Activated gamma-delta T cell treated with Interleukin-2 at 50 U/mL for 16 hours (primary cell): ENCODE measurements around the gene SEC14L2.
A peak's percentile ranks its signal among the peaks of the same experiment; 100 is the strongest.
"Not testable (repeated sequence)": the region's sequence is repeated elsewhere in the genome, so short reads cannot be mapped to it uniquely, and the experiment has no call there.

Experiments
- DNase-seq: peaks from one replicate; pipeline ENCODE4 v3.0.0-alpha.2; 2020

The SEC14L2 gene

DNA sequence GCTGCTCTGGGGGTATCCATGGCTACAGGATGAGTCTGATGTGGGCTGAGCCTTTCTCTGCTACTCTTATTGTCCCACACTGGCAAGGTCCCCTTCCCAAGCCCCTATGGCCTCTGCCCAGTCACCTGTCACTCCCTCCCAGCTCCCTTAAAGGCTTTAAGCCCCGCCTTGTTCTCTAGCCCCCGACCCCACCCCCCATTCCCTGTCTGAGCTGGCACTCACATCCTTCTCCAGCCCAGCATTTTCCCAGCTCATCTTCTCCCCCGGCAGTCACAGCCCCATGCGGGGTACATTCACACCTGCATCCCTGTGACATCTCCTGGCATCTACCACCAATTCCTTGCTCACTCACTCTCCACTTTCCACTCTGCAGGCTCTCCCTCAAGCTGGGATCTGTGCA is 33.1 kb downstream of the SEC14L2 start:
- no peak for DNase-seq

GRCh38 chr22:30430933-30431332 is 34.1 kb downstream of the SEC14L2 start:
- DNase-seq: no peak

GRCh38 chr22:30432096-30432495 is 35.3 kb downstream of the SEC14L2 start:
- DNase-seq: no peak

DNA sequence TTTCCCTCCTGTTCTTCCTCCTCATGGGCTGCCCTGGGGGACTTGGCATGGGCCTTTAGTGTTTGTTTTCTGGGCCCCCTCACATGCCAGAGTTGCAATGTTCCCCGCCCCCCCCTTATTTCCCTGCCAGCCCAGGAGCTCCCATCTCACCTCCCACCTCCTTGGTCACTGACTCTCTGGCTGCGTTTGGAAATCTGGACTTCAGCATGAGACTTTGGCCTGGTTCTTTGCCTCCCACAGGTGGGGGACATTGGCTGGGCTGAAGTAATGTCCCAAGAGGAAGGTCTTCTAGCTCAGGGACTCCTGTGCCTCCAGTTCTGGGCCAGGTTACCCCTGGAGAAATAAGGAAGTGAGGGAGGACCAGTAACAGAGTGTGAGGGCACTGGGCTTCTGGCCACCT is 35.7 kb downstream of the SEC14L2 start:
- DNase-seq: no peak

GRCh38 chr22:30433227-30433626 is 36.4 kb downstream of the SEC14L2 start:
- DNase-seq: no peak

DNA sequence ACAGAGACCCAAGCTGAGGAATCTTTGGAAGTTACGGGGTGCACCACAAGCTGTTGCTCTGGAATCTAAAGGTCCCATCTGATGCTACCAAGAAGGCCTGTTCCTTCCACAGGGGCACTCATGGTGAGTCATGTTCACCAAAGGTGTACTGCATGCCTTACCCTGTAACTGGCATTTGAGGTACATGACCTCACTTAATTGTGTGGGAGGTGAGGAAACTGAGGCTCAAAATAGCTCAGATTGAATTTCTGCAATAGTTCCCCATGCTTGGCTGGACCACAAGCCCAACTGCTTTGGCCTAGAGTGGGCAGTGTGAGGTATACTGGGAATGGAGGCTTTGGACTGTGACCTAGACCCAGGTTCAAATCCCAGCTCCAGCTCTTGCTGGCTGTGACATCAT is 37.0 kb downstream of the SEC14L2 start:
- no peak for DNase-seq

DNA sequence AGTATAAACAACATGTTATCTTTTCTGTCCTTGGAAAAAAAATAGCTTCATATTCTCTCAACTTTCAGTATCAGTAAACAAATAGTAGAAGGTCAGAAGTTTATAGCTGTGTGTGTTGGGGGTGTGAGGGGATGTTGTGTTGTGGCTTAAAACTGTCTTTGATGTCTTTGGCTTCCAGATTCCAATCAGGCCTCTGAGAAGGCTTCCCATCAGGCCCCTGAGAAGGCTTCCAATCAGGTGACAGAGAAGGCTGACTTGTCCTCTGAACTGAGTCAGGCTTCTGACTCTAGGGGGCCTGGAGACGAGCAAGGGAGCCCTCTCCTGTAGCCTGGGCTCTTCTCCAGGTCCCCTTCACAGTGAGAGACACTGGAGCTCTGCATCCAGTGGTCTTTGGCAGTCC is 38.0 kb downstream of the SEC14L2 start:
- DNase-seq: no peak

DNA sequence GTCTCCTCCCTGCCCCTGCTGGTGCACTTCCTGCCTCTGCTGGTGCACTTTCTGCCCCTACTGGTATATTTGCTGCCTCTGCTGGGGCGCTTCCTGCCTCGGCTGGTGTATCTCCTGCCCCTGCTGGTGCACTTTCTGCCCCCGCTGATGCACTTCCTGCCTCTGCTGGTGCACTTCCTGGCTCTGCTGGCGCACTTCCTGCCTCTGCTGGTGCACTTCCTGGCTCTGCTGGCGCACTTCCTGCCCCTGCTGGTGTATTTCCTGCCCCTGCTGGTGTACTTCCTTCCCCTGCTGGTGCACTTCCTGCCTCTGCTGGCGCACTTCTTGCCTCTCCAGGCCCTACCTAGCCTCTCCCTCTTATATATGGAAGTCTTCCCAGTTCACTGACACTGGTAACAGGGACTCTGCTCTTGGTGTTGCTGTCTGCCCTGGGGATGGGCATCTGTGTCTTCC is 38.9 kb downstream of the SEC14L2 start:
- peak; percentile 85 for DNase-seq

DNA sequence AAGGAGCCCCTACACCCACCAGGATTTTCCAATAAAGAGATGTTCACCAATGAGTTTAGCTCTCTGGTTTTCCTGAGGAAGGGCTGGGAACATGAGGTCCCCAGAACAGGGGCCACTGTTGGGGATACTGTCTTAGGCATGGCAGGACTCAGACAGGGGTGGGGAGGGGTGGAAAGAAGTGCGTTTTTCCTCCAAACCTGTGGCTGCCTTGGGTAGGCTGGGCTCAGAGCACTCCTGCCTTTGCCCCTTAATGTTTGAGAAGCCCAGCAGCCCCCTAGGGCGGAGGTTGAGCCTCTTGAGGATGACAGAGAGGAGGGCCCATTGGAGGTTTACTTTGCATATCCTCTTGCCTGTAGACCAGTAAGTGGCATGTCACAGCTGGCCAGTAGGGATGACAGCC is 39.4 kb downstream of the SEC14L2 start:
- no peak for DNase-seq

DNA sequence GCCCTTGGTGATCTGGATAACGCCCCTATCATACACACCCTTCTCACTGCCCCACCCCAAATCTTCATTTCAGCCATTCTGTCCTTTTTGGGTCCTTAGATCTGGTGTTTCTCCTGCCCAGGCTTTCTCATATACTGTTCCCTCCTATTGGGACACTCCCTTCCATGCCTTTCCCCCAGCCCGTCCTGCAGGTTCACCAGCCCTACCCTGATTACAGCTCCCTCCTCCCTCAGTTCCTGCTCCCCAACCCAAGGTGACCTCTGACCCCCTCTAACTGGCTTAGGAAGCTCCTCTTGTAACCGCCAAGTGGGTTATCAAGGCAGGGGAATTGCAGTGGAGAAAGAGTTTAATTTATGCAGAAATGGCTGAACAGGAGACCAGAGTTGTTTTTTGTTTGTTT is 41.7 kb downstream of the SEC14L2 start:
- DNase-seq: no peak

GRCh38 chr22:30439226-30439625 is 42.4 kb downstream of the SEC14L2 start:
- no peak for DNase-seq

DNA sequence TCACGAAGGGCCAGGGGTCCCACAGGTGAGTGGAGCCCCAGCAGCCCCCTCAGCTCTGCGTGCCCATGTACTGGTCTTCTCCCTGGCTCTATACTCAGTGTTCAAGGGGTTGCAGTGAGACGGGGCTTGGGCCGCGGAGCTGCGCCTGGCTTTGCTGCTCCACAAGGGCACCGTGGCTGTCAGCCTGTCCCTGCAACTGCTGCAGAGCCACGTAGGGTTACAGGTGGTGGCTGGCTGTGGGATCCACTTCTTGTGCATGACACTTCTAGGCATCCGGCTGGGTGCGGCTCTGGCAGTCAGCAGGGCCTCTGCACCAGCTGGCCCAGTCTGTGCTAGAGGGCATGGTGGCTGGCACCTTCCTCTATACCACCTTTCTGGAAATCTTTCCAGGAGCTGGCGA is 43.0 kb downstream of the SEC14L2 start:
- DNase-seq: no peak

- DNase-seq: no peak
Measured at GRCh38 chr22:30441088-30441487, 44.3 kb downstream of the SEC14L2 start.

GRCh38 chr22:30444632-30445437 is 48.0 kb downstream of the SEC14L2 start:
- DNase-seq: peak; percentile 25

DNA sequence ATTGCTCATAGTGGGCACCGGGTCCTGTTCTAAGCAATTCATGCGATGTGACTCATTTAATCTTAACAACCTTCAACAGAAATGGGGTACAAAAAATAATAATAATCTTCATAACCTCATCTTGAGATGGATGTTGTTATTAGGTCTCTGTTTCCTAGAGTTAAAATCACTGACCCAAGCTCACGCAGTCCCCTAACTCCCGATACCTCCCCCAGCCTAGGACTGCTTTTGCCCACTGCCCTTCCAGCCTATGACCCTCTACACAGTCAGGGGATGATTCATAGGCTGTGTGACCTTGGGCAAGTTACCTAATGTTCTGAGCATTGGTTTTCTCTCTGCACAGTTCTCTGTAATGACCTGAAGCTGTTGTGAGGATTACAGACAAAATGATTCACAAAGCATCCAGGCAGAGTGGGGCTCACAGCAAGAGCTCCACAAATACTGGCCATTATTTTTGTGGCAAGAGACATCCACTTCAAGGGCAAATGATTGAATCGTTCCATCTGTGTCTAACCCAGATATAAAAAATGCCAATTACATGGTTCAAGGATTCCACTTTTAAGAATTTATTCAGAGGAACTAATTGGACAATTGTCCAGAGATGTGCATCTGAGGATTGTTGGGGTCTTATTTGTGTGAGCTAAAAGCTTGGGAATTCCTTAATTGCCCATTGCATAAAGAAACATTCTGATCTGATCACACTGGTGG is 48.8 kb downstream of the SEC14L2 start:
- no peak for DNase-seq

- DNase-seq: no peak
Measured at GRCh38 chr22:30447656-30448055, 50.8 kb downstream of the SEC14L2 start.

DNA sequence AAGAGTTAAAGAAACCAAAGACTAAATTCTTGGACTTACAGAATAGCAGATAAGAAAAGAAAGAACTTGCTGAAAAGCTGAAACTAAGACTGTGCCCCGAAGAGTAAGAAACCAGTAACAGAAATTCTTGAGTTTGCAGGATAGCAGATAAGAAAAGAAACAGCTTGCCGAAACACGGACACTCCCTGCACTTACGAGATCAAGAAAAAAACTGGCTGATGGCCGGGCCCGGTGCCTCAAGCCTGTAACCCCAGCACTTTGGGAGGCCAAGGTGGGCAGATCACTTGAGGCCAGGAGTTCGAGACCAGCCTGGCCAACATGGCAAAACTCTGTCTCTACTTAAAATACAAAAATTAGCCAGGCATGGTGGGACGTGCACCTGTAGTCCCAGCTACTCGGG is 54.7 kb downstream of the SEC14L2 start:
- not testable (repeated sequence) for DNase-seq

DNA sequence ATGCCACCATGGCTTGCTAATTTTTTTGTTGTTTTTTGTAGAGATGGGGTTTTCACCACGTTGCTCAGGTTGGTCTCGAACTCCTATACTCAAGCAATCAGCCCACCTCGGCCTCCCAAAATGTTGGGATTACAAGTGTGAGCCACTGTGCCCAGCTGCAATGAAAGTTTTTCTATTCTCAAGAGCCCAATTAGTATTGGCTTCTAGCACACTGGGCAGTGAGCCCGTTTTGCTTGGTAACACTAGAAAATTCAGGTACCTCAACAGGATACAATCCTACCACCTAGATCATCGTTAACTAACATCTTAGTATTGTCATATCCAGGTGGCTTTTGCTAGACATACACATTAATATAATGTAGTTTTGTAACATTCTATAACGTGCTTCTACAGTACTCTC is 56.0 kb downstream of the SEC14L2 start:
- DNase-seq: no peak

GRCh38 chr22:30453731-30454510 is 57.1 kb downstream of the SEC14L2 start:
- DNase-seq: no peak

DNA sequence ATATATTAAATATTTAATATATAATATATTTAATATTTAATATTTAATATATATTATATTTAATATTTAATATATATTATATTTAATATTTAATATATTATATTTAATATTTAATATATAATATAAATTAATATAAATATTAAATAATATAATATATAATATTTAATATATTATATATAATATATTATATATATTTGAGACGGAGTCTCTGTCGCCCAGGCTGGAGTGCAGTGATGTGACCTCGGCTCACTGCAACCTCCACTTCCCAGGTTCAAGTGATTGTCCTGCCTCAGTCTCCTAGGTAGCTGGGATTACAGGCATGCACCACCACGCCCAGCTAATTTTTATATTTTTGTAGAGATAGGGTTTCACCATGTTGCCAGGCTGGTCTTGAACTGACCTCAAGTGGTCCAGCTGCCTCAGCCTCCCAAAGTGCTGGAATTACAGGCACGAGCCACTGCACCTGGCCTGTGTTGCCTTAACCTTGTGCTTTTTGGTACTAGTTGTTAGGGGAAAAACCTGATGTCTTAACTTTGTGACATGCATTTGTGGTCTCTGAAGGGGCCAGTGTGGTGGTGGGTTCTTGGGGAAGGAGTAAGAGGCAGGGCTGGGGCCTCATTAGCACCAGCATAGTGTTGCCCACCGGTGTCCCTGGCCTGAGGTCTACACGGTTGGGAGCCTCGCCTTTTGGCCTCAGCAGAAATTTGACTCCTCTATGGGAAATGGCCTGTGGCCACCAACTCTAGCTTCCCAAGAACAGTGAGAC is 58.4 kb downstream of the SEC14L2 start:
- DNase-seq: no peak

GRCh38 chr22:30457981-30458380 is 61.2 kb downstream of the SEC14L2 start:
- DNase-seq: no peak

DNA sequence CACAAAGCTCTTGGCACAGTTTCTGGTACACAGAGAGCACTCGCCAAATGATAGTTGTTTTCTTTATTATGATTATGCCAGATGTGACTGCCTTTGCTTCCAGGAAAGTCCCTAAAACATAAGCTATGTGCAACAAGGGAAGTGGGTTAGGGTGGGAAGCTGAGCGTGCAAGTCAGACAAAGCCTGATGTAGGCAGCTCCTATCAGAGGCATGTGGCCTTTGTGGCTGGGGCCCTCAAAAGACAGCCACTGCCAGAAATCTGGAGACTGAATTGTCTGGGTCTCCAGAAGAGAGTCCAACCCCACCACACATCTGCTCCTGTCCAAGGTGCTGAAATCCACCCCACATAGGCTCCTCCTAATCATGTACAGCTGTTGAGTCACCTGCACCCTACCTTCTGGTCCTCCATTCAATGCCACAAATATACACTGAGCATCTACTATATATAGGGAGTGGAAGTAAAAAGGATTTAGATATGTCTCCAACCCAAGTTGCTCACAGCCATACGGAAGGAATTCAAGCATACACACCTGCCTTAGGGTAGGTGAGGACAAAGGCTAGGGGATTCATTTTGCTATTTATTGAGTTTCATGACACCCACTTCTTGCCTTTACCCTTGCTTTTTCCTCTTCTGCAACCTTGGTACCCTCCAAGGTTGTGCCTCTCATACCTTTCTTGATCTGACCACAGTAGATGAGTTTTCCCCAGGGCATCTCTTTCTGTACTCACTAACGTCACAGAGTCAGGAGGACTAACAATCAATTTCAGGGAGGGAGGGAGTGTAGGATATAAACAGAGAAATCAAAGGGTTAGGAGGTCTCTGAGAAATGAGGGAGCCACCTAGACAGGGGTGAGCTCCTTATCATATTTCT is 62.6 kb downstream of the SEC14L2 start:
- DNase-seq: no peak
